Peyer's patch (tissue), 4 donors: ENCODE measurements around the gene SLC39A11.

Source experiments
- POLR2A ChIP-seq, 2 donors: fragments of 450-650 bp; IDR thresholded peaks; one replicate each; pipeline ENCODE4 v1.5.1; 2017; ENCODE audit warnings: antibody characterized with exemption in 2 of 2, mild to moderate bottlenecking in 2 of 2, moderate library complexity in 2 of 2
- TF ChIP-seq, protein P1 (sequence below), 6 experiments: fragments of 450-650 bp in 4 of 6; fragments of 200-600 bp in 2 of 6; sonication (generic) in 1 of 6; IDR thresholded peaks; one replicate each; pipeline ENCODE4 v1.5.1; 2017 to 2019; ENCODE audit warnings: antibody characterized with exemption in 6 of 6, mild to moderate bottlenecking in 3 of 6, moderate library complexity in 1 of 6

DNA sequence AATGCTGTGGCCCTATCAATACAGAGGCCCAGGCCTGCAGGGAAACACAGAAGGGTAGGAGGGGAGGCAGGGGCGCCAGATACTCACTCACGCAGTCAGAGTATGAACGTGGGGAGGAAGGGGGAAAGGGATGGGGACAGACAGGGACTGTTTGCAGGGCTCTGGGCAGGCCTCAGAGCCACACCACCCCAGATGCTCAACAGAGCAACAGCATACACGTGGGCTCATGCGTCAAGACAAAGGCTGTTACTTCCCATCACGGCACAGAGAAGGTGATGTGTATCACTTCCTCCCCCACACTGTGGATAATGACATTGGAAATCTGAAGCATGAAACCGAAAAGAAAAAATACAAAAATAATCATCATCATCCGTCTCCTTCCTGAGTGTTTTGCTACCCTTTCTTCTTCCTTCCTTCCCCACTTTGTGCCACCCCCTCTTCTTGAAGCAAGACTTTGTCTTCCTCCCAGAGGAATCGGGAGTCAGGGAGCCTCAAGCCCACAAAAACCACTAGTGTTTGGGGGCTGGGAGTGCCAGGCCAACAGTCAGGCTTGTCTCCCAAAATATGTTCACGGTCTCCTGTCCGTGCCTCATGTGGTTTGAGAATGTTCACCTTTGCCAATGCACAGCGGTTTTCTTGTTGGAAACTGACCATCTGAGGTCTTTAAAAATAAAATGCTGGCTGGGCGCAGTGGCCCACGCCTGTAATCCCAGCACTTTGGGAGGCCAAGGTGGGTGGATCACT, 20.1 kb downstream of the SLC39A11 start:
- no peak for TF ChIP-seq POLR2A (IDR thresholded peaks at IDR 0.05)
- TF ChIP-seq, protein P1, sequence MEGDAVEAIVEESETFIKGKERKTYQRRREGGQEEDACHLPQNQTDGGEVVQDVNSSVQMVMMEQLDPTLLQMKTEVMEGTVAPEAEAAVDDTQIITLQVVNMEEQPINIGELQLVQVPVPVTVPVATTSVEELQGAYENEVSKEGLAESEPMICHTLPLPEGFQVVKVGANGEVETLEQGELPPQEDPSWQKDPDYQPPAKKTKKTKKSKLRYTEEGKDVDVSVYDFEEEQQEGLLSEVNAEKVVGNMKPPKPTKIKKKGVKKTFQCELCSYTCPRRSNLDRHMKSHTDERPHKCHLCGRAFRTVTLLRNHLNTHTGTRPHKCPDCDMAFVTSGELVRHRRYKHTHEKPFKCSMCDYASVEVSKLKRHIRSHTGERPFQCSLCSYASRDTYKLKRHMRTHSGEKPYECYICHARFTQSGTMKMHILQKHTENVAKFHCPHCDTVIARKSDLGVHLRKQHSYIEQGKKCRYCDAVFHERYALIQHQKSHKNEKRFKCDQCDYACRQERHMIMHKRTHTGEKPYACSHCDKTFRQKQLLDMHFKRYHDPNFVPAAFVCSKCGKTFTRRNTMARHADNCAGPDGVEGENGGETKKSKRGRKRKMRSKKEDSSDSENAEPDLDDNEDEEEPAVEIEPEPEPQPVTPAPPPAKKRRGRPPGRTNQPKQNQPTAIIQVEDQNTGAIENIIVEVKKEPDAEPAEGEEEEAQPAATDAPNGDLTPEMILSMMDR (IDR thresholded peaks at IDR 0.05), result no peak
